ENCODE results near the gene QSOX1. TPM values are rescaled to one million over a fixed set of nuclear protein-coding genes. Genes with fewer than 3 reads are reported as not detected.

The QSOX1 gene
- total and polyA plus RNA-seq, 9 of the 15 experiments (the other 6 are each of a cell fraction or from before 2014, with no cell fraction given) = 4.0 to 53.1 (median 15.0) TPM

- TF ChIP-seq ZNF444 (CRISPR knock-in tag; IDR thresholded peaks at IDR 0.05) (0 out of 2 replicates have a peak, but pooled peaks have one; percentile 19), RBM22 (IDR thresholded peaks at IDR 0.05; ENCODE audit: low read depth, low read length, poor library complexity, severe bottlenecking) (no peak), POLR2G (IDR thresholded peaks at IDR 0.05; ENCODE audit: low read depth, low read length) (peak; percentile 74), PHF21A (IDR thresholded peaks at IDR 0.05; ENCODE audit: borderline replicate concordance, low read depth) (no peak), HEY1 (CRISPR knock-in tag; IDR thresholded peaks at IDR 0.05; ENCODE audit: borderline replicate concordance) (no peak), ZNF274 (IDR thresholded peaks at IDR 0.05; ENCODE audit: borderline replicate concordance, low read depth, low read length) (no peak), MYNN (IDR thresholded peaks at IDR 0.05) (no peak), MYNN (CRISPR knock-in tag; IDR thresholded peaks at IDR 0.05) (no peak), THRB (CRISPR knock-in tag; conservative IDR thresholded peaks at IDR 0.05) (no peak), E2F1 (CRISPR knock-in tag; IDR thresholded peaks at IDR 0.05) (no peak), GABPB2 (CRISPR knock-in tag; conservative IDR thresholded peaks at IDR 0.05) (no peak), CCNT2 (IDR thresholded peaks at IDR 0.05; ENCODE audit: borderline replicate concordance, extremely low read depth, insufficient read length, low read depth, low read length) (peak; percentile 18), ZNF24 (IDR thresholded peaks at IDR 0.05) (no peak), ZNF699 (CRISPR knock-in tag; IDR thresholded peaks at IDR 0.05; ENCODE audit: insufficient replicate concordance) (no peak), SIN3B (IDR thresholded peaks at IDR 0.05; ENCODE audit: low read depth) (0 out of 2 replicates have a peak, but pooled peaks have one; percentile 30), SRSF7 (optimal IDR thresholded peaks at IDR 0.05; ENCODE audit: low read depth, low read length) (no peak), CXXC5 (CRISPR knock-in tag; IDR thresholded peaks at IDR 0.05) (peak; percentile 59)
Observed at GRCh38 chr1:180229483-180230415, 75.1 kb downstream of the QSOX1 start, which contains the start of gene LHX4 (continued).

Data from K562 (cell line).